ENCODE results near the gene CYREN.
A peak's percentile ranks its signal among the peaks of the same experiment; 100 is the strongest.

DNA sequence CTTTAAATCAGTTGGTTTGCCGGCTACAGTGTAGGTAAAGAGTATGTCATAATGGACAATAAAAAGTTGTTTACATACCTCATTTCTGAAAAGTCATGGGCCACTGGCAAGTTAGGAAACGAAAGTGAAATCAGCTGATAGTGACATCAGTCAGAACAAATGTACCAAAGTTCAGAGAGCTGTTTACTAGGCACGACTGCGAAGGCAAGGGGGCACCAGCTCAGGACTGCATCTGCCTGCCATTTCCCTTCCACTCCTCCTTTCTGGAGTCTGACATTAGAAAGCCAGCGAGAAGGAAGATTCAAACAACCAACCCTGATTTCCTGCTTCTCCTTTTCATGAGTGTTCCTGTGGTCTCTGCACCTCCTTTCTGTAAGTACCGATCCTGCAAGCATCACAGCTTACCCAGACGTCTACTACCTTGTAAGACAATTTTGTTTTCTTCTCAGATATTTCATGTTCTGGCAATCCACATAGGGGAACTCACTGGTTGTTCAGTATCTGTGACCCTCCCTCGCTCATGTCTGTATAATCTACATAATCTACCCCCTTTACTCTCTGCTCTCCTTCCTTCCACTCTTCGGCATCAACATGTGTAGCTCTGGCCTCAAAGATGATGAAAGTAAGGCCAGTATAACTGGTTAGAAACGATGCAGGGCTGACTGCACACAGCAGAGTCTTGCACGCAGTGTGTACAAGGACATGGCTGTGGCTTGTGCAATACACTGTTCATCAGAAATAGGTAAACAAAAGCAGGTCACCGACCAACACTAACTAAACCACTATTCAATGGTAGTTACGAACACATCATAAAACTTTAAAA is 22.4 kb downstream of the CYREN start, which contains the start of gene TMEM140:
- TF ChIP-seq RAD21 (CRISPR knock-in tag; IDR thresholded peaks at IDR 0.05), result no peak
- TF ChIP-seq, protein P1, sequence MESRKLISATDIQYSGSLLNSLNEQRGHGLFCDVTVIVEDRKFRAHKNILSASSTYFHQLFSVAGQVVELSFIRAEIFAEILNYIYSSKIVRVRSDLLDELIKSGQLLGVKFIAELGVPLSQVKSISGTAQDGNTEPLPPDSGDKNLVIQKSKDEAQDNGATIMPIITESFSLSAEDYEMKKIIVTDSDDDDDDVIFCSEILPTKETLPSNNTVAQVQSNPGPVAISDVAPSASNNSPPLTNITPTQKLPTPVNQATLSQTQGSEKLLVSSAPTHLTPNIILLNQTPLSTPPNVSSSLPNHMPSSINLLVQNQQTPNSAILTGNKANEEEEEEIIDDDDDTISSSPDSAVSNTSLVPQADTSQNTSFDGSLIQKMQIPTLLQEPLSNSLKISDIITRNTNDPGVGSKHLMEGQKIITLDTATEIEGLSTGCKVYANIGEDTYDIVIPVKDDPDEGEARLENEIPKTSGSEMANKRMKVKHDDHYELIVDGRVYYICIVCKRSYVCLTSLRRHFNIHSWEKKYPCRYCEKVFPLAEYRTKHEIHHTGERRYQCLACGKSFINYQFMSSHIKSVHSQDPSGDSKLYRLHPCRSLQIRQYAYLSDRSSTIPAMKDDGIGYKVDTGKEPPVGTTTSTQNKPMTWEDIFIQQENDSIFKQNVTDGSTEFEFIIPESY (CRISPR knock-in tag; IDR thresholded peaks at IDR 0.05), result peak; percentile 72
- TF ChIP-seq, protein P2, sequence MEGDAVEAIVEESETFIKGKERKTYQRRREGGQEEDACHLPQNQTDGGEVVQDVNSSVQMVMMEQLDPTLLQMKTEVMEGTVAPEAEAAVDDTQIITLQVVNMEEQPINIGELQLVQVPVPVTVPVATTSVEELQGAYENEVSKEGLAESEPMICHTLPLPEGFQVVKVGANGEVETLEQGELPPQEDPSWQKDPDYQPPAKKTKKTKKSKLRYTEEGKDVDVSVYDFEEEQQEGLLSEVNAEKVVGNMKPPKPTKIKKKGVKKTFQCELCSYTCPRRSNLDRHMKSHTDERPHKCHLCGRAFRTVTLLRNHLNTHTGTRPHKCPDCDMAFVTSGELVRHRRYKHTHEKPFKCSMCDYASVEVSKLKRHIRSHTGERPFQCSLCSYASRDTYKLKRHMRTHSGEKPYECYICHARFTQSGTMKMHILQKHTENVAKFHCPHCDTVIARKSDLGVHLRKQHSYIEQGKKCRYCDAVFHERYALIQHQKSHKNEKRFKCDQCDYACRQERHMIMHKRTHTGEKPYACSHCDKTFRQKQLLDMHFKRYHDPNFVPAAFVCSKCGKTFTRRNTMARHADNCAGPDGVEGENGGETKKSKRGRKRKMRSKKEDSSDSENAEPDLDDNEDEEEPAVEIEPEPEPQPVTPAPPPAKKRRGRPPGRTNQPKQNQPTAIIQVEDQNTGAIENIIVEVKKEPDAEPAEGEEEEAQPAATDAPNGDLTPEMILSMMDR (CRISPR knock-in tag; IDR thresholded peaks at IDR 0.05), result no peak; the same call in 1 of the 2 replicates
- TF ChIP-seq RFX5 (IDR thresholded peaks at IDR 0.05; ENCODE audit: low read depth, low read length), result no peak
- TF ChIP-seq ZNF552 (CRISPR knock-in tag; IDR thresholded peaks at IDR 0.05; ENCODE audit: borderline replicate concordance), result no peak
- no peak for TF ChIP-seq ZNF124 (CRISPR knock-in tag; IDR thresholded peaks at IDR 0.05)
- TF ChIP-seq YY1 (IDR thresholded peaks at IDR 0.05; ENCODE audit: insufficient read depth, insufficient replicate concordance, low read depth, low read length), result no peak
- TF ChIP-seq SMC3 (IDR thresholded peaks at IDR 0.05; ENCODE audit: low read length), result peak; percentile 38; the same call in 1 of the 2 replicates
- no peak for TF ChIP-seq FOXM1 (CRISPR knock-in tag; IDR thresholded peaks at IDR 0.05)
- TF ChIP-seq MAFF (IDR thresholded peaks at IDR 0.05; ENCODE audit: low read depth, low read length), result peak; percentile 51; the same call in 1 of the 2 replicates
- peak; percentile 60; the same call in 1 of the 2 replicates for TF ChIP-seq POLR2AphosphoS5 (IDR thresholded peaks at IDR 0.05; ENCODE audit: low read depth, low read length)
- no peak for TF ChIP-seq HNRNPH1 (optimal IDR thresholded peaks at IDR 0.05; ENCODE audit: low read depth, low read length)
